GM18861 (cell line): ENCODE results near the gene MYCBP2.
"Not testable (repeated sequence)": the region's sequence is repeated elsewhere in the genome, so short reads cannot be mapped to it uniquely, and the experiment has no call there.

ENCODE experiments used
- ATAC-seq: cut with Tn5 transposase; IDR thresholded peaks from one replicate; pipeline ENCODE4 v1.9.1; 2021; ENCODE audit not compliant: unreplicated experiment

Gene MYCBP2

GRCh38 chr13:77299587-77299986, 27.3 kb downstream of the MYCBP2 start:
- ATAC-seq = no peak

DNA sequence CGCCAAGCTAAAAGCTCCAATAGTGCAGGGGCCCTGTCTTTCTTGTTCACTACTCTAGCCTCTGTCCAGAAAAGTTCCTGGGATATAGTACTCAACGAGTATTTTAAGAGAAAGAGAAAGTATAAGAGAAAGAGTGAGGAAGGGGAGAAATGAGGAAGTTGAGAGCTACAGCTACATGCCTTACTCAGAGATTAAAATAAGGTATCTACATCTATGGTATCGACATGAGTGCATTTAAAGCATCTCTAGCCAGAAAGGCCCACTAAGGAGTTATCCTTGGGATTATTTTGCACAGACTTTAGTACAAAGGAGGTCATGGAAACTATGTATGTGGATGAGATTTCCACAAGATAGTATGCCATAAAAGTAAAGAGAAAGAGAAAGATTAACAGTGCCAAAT, 28.5 kb downstream of the MYCBP2 start:
- peak; percentile 84 for ATAC-seq

DNA sequence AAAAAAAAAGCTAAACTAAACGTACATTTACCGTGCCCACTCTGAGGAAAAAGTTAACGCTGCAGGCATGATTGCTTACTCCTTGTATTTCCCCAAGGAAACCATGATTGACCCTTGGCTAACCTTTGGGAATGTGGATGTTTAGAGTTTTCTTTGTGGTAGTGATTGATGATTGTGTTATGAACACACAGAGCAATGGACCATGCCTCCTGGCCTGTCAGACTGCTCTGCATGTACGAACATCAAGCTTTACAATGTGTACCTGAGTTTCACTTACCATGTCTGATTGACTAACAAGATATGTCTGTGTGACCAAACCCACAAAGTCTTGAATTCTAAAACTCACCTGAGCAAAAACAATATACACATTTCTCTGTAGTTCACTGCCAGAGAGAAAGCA, 35.1 kb downstream of the MYCBP2 start:
- ATAC-seq = no peak

DNA sequence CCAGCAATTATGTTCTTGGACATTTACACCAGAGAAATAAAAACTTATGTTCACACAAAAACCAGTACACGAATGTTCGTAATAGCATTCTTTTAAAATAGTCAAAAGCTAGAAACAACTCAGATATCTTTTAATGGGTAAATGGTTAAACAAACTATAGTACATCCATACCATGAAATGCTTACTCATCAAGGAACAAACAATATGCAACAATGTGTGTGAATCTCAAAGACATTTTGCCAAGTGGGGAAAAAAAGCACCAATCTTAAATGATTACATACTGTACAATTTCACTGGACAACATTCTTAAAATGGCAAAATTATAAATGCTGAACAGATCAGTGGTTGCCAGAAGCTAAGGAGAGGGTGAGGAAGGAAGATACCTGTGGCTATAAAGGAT, 36.6 kb downstream of the MYCBP2 start:
- ATAC-seq = no peak

DNA sequence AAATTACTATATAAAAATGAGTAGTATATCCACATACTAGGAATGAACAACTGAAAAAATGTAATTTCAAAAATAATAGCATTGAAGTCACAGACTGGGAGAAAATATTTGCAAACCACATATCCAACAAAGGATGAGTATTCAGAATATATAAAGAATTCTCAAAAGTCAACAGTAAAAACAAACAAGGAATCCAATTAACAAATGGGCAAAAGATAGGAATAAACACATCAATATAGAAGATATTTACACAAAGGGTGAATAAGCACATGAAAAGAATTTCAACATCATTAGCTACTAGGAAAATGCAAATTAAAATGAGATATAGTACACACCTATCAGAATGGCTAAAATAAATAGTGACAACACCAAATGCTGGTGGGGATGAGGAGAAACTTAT, 37.0 kb downstream of the MYCBP2 start:
- ATAC-seq = no peak

- ATAC-seq = not testable (repeated sequence)
Observed at GRCh38 chr13:77285632-77286031, 41.3 kb downstream of the MYCBP2 start.

DNA sequence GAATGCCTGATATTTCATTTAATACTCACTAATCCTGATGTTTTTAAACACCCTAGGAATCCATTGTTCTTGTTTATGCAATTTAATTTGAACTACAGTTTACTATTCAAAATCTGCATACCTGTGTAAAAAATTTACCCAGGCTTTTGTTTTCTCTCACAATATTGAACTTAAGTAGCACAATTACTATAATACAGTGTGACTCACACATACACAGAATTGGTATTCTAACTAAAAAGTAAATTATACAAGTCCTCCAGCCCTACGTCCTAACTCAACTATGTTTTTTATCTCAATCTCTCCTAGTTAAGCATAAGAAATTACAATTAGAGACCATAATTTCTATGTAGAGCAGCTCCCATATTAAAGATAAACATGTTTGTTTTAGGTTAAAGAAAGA, 41.8 kb downstream of the MYCBP2 start:
- ATAC-seq = no peak

- ATAC-seq = no peak
Observed at GRCh38 chr13:77274126-77274525, 52.8 kb downstream of the MYCBP2 start.

- ATAC-seq = no peak
Observed at GRCh38 chr13:77269141-77269540, 57.8 kb downstream of the MYCBP2 start.

DNA sequence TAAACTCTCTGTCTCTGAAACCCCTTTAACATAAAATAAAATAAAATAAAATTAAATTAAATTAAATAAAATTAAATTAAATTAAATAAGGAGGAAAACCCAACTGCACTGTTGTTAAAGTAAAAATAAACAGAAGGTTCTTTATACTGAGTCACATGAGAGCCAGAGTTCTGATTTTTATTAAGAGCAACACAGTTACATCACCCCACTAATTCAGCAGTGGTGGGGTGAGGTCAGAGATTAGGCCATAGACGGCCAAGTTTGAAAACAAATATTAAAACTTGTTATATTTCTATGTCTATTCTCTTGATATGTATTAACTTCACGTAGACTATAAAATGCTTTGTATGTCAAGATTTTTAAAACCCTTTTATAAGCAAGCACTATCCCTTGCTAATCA, 59.5 kb downstream of the MYCBP2 start:
- no peak for ATAC-seq

GRCh38 chr13:77265336-77265735, 61.6 kb downstream of the MYCBP2 start:
- no peak for ATAC-seq

GRCh38 chr13:77262198-77262597, 64.7 kb downstream of the MYCBP2 start:
- no peak for ATAC-seq

GRCh38 chr13:77250975-77251374, 75.9 kb downstream of the MYCBP2 start:
- no peak for ATAC-seq

- ATAC-seq = not testable (repeated sequence)
Observed at GRCh38 chr13:77245224-77245623, 81.7 kb downstream of the MYCBP2 start.

DNA sequence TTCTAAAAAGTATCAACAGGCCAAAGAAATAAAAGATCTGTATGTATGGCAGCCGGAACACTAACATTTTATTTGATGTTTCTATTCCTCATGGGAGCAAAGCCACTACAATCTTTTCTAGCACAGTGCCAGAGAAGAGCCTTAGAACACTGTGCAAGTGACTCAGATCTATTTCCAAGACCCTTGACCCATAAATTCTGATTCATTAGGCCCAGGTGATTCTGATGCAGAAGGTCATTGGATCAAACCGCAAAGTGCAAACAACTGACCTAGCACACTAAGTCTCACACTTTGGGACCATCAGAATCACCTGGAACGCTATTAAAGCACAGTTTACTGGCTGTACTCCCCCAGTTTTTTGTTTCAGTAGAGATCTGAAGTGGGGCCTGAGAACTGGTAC, 87.6 kb downstream of the MYCBP2 start:
- no peak for ATAC-seq

DNA sequence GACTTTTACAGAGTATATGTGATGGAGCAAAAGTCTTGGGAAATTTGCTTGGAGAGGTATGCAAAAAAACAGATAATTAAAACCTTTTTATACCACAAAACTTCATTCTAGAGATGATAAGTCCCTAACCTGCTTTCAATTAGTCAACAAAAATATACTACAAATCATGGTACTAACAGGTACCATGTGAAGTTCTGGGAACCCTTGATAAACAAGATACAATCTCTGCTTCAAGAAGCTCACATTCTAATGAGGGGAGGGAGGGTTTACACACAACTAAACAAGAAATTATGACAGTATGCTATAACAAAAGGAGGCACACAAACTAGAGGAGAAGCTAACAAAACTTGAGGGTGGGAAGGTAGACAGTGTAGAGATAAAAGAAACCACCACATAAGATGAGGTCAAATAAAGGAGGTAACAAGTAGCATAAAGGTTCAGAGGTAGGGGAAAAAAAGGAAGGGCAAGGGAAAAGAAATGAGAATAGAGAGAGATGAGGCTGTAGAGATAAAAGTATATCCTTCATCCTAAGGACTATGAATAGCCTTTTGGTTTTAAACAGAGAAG, 91.4 kb downstream of the MYCBP2 start:
- ATAC-seq = no peak

- no peak for ATAC-seq
Observed at GRCh38 chr13:77233159-77233558, 93.7 kb downstream of the MYCBP2 start.

DNA sequence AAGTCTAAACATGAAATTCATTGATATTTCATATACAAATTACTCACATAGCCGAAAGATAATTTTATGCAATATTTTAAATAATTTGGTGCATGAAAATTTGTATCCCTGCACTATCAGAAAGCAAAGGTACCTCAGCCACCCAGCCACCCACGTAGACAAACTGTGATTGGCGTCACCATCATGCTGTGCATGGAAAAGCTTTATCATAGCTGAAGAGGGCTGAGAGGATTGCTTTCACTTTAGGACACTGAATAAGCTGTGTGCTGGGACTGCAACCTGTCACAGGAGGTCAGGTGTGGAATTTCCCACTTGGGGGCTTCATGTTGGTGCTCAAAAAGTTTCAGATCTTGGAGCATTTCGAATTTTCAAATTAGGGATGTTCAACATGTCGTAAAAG, 96.3 kb downstream of the MYCBP2 start:
- no peak for ATAC-seq

DNA sequence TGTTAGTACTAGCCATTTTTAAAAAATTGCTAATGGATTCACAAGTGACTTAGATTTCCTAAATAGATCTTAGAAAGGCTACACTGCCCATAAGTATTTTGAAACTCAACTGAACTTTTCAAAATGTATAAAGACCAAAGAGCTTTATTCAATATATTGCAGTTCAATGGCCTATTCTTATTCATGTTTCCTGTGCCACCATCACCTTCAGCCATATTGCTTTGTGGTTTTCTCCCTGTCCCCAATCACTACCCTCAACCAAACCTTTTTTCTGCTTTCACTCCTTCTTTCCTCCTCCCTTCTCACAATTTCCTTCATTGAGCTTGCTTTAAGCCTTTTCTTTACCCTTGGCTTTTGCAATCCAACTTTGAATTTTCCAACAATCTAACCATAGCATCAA, 100.9 kb downstream of the MYCBP2 start:
- ATAC-seq = no peak

DNA sequence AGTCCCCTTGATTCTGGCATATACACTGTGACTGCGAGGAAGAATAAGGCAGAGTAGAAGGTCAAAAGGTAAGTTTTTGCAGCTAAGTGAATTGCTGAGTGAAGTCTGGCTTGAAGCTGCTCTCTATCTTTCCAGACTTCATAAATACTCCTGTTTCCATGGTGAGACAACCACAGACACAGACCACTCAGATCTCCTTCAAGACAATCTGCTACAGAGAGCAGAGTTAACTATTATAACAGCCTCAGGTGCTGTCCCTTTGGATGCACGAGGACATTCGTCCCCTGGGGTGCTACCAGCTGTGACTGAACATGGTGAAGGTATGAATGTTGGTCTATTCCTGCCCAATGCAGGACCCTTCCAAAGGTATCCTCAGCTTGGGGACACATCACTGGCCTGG, 104.0 kb downstream of the MYCBP2 start:
- peak; percentile 44 for ATAC-seq

GRCh38 chr13:77222000-77222690, 104.7 kb downstream of the MYCBP2 start:
- ATAC-seq = no peak

- no peak for ATAC-seq
Observed at GRCh38 chr13:77219401-77219800, 107.5 kb downstream of the MYCBP2 start.

GRCh38 chr13:77218274-77218673, 108.6 kb downstream of the MYCBP2 start:
- ATAC-seq = no peak
